ENCODE measurements around the gene RAB20.
"Not testable (repeated sequence)": the region's sequence is repeated elsewhere in the genome, so short reads cannot be mapped to it uniquely, and the experiment has no call there.

Gene RAB20

DNA sequence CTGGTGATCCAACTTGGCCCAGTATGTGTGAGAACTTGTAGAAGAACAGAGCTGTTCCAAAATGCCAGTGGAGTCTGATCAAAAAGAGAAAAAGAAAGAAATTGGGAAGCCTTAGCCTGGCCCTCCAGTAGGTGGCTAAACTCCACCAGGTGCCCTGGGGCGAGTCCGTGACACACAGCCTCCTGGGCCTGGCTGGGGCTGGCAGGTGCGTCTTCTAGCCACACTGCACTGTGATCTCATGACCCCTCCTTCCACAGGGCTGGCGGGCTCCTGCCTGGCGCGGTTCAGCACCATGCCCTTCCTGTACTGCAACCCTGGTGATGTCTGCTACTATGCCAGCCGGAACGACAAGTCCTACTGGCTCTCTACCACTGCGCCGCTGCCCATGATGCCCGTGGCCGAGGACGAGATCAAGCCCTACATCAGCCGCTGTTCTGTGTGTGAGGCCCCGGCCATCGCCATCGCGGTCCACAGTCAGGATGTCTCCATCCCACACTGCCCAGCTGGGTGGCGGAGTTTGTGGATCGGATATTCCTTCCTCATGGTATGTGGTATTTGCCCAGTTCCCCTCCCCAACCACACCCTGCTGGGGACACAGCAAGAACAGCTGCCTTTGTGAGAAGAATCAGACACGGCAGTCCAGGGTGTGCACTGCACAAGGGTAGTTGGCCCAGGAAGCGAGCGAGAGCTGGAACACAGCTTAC is 53.7 kb downstream of the RAB20 start:
- DNase-seq = no peak

DNA sequence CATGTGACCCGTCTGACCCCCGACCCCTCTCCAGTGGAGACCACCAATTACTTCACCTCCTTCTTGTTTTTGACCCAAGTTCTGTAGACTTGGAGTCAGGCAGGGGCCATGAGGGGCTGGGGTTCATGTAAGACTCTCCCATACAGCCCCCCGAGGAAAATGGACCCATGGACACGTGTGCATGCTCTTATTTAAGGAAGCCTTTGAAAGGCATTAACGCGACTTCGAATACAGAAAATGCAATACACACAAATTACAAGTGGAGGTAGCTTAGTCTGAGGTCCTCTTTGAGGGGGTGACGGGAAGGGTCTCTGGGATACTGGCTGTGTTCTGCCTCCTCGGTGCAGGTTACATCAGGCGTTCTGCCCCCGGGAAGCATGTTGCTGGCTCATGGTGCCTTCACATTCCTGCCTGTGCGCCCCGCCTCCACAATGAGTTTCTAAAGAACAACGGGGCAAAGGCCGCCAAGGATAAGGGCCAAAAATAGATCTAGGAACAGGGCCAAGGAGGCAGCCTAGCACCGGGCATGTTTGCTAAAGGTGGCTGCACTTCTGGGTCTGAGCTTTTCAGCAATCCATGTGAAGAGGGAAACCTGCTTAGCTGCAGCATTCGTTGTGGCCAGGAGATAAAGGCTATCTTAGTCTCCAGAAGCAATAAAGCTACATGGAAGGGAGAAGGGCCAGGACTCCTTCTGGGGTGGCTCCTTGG is 54.5 kb downstream of the RAB20 start:
- no peak for DNase-seq

DNA sequence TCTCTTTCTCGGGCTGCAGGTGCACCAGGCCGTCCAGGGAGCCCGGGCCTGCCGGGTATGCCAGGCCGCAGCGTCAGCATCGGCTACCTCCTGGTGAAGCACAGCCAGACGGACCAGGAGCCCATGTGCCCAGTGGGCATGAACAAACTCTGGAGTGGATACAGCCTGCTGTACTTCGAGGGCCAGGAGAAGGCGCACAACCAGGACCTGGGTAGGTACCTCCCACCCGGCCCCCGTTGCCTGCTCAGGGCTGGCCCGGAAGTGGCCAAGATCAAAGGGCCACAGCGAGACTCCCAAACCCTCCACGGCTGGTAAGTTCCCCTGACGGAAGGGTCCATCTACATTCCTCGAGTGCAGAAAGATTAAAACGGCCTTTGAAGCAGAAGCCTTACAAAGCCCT is 55.1 kb downstream of the RAB20 start:
- DNase-seq = no peak

DNA sequence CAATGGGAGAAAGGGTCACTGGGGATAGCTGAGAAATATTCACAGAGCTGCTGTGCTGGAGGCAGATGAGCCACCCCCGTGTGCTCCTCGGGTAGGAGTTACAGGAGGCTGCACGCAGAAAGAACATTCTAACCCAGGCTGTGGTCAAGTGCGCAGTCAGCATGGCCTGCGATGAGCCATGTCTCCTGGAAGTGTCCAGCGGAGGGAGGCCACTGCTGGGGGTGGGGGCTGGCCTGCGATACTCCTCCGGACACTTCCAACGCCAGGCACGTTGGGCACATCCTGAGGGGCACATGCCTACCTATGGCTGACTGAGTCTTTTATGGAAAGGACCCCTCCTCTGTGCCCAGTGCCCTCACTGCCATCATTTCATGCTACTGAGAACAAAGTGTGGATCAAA is 55.9 kb downstream of the RAB20 start:
- DNase-seq = no peak

DNA sequence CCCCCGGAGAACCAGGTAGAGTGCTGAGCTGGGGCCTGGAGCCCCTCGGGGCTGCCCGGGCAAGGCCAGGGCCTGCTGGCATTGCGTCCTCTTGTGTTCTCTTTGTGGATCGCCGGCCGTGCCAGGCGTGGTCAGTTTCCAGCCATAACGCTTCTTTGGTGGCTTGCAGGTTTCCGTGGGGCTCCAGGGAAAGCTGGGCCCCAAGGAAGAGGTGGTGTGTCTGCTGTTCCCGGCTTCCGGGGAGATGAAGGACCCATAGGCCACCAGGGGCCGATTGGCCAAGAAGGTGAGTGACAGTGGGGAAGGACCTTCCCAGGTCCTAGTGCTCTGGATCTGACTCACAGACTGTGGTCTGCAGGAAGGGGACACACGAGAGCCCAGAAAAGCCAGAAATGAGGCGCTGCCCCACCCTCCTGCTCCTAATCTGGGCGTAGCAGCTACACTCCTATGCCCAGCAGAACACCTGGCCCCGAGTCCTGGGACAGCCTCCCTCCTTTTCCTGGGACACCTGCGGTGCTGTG is 57.5 kb downstream of the RAB20 start:
- no peak for DNase-seq

DNA sequence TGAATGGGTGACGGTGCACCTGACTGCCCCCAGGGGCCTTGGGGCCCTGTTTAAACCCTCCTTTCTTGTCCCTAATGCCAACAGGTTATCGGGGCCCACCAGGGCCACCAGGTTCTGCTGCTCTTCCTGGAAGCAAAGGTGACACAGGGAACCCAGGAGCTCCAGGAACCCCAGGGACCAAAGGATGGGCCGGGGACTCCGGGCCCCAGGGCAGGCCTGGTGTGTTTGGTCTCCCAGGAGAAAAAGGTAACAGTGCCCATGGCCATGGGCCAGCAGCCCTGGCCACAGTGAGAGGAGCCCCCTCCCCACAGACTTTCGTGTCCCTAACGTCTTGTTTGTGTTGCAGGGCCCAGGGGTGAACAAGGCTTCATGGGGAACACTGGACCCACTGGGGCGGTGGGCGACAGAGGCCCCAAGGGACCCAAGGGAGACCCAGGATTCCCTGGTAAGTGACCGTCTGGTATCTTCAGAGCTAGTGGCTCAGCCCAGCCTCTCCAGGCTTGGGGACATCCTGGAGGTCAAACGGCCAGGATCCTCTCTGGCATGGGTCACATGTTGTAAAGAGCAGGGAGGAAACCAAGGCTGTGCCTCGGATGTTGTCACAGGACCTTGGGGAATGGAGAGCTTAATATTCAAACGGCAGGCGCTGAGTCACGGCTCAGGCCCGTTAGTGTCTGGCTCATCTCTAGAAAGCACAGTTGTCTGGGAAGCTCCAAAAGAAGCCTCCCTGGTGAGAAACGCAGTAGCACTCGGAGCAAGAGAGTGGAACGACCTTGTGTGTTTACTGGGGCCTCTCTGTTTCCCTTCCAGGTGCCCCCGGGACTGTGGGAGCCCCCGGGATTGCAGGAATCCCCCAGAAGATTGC is 58.3 kb downstream of the RAB20 start:
- DNase-seq = no peak

DNA sequence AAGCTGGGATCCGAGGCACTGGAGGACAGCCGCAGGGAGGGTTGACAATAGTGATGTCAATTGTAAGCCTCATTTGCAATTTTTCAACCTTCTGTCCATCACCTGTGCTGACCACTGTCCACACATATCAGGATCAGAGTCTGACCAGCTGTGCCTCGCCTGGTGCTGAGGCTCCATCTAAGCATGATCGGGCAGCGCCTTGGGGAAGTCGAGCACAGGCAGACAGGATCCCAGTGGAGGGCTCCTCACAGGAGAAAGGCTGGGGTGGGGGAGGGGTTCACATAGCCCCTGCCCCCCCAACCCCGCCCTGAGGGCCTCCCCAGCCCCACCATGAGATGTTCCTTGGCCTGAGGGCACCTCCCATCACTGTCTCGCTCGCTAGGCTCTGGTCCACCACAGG is 60.3 kb downstream of the RAB20 start:
- DNase-seq = no peak

DNA sequence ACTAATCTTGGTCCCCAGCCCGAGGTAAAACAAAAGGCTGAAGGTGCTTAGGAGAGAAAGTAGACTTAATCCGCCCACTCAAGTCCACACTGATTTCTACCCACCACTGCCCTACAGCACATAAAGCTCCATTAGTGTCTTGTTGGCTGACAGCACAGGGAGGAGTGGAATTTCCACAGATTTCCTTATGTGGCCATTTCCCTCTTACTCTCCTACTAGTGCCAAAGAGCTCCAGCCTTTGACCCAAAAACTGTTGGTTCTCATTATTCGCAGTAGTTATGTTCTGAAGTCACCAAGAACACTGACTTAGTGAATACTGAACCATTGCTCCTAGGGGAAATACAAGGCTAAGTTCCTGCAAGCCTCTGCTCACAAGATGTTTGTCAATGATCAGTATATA is 61.2 kb downstream of the RAB20 start:
- no peak for DNase-seq

DNA sequence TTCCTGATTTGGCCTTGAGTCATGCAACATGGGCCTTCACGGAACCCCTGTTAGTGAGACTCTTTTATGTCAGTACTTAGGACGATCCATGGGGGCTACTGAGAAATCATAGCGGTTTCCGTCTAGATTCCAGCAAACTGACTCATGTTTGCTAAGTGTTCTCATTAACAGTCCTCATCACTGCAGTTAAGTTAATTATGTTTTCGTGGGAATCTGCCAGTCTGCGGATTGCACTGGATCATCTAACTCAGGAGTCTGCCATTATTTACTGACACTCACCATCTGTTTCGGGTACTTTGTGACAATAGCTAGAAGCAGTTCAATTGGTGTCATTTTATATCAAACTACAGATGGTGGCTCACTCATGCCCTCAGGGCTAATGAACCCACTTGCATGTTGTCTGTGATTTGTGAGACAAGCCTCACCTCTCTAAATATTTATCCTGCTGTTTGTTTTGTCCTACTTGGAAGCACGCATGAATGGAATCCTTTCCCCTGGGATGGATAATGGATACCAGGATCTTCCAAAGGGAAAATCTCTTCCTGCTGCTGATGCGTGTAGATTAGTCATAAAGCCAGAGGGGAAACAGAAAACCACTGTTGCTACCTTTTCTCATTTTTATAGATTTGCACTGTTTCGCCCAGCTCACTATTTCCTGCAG is 61.8 kb downstream of the RAB20 start:
- peak; percentile 64 for DNase-seq

DNA sequence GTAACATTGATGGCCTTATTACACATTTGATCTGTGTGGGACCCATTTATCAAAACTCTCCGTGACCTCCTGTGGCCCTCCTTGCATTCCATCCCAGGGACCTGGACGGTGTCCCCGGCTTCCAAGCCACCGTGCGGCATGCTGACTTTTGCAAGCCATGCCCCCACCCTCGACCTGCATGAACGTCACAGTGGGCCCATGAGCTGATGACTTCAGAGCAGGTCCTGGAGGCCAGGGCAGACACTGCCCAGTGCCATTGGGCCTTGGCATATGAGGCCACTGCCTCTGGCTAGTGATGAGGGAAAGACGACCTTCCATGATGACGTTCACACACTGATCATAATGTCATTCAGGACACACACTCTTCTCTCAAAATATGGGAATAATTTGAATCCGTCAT is 62.8 kb downstream of the RAB20 start:
- no peak for DNase-seq

DNA sequence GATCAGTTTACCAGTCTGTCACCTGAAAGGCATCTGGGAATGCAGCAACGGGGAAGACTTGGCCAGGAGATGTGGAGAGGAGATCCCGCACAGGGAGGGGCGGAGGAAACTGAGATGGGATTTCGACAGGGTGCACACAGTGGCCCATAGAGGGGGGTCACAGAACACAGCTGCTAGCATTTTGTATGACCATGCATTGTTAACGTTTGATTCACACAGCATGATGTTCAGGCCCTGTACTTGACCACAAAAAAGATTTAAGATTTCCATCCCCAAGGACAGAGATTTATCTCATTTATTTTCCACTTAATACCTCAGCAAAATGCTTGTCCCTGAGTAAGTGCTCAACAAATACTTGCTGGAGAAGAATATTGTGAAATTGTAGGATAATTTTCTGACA is 63.2 kb downstream of the RAB20 start:
- DNase-seq = no peak

DNA sequence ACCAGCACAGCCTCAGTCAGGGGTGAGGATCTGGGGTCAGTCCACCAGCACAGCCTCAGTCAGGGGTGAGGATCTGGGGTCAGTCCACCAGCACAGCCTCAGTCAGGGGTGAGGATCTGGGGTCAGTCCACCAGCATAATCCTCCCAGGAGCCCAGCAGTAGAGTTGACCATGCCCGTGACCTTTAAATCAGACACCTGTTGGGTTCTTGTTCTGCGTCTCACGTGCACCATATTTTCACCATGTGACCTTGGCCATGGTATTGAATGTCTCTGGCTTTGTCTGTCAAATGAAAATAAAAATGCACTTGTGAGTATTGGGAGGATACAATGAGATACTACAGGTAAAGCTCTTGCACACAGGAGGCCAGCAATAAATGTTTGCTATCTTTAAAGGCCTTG is 63.6 kb downstream of the RAB20 start:
- not testable (repeated sequence) for DNase-seq

DNA sequence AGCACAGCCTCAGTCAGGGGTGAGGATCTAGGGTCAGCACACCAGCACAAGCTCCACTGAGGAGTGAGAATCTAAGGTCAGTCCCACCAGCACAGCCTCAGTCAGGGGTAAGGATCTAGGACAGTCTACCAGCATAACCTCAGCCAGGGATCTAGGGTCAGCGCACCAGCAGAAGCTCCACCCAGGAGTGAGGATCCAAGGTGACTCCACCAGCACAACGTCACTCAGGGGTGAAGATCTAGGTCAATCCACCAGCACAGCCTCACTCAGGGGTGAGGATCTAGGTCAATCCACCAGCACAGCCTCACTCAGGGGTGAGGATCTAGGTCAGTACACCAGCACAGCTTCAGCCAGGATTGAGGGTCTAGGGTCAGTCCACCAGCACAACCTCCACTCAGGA is 64.5 kb downstream of the RAB20 start:
- DNase-seq = no peak

DNA sequence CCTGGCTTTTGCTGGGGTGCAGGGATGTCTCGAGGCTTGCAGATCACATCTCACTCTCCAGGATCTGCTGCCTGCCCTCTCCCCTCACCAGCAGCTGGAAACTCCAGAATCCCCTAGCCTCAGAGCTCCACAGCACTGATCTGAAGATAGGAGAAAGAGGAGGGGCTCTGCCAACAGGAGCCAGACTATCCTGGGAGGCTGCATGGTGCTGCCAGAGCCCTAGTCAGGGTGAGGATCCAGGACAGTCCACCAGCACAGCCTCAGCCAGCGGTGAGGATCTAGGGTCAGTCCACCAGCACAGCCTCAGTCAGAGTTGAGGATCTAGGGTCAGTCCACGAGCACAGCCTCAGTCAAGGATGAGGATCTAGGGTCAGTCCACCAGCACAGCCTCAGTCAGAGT is 65.2 kb downstream of the RAB20 start:
- no peak for DNase-seq

DNA sequence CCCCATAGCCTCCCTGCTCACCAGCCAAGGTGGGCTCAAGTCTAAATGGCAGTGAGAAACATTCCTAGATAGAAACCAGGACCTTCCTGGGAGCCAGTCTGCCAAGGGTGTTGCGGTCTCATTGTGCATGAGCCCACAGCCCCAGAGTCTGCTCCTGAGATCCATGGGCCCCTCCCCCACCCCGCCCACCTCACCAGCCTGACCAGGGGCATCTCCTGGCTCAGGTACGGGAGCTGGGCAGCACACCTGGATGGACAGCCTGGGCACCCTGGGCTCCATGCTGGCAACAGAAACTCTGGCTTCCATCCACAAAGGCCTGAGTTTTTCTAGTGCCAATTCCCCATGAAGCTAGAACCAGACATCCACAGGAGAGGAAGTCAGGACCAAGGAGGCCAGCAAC is 65.6 kb downstream of the RAB20 start:
- no peak for DNase-seq

DNA sequence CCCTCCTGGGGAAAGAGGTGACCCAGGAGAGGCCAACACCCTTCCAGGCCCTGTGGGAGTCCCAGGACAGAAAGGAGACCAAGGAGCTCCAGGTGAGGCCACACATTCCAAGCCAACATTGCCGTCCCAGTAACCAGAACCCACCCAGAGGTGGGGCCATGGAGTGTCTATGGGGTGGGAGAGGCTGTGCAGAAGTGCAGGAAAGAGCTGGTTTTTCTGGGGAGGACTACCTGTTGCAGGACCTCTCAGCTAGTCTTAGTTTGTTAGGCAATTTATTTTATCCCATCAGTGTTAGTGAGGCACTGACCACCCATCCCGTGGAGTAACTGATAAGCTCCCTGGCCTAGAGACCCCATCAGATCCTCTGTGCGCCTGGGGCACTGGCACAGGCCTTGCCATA is 66.1 kb downstream of the RAB20 start:
- no peak for DNase-seq

DNA sequence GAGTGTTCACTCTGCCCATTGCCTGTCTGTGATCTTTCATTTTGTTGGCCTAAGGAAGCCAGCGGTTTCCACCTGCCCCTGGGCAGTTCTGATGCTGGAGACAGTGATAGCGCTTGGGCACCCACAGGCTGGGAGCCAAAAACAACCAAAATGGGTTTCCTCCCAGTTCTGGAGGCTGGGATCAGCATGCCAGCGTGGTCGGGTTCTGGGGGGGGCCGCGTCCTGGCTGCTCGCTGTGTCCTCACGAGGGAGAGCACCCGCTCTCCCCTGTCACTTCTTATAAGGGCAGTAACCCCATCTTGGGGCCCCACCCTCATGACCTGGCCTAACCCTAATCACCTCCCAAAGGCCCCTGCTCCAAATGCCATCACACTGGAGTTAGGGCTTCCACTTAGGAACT is 67.9 kb downstream of the RAB20 start:
- no peak for DNase-seq

DNA sequence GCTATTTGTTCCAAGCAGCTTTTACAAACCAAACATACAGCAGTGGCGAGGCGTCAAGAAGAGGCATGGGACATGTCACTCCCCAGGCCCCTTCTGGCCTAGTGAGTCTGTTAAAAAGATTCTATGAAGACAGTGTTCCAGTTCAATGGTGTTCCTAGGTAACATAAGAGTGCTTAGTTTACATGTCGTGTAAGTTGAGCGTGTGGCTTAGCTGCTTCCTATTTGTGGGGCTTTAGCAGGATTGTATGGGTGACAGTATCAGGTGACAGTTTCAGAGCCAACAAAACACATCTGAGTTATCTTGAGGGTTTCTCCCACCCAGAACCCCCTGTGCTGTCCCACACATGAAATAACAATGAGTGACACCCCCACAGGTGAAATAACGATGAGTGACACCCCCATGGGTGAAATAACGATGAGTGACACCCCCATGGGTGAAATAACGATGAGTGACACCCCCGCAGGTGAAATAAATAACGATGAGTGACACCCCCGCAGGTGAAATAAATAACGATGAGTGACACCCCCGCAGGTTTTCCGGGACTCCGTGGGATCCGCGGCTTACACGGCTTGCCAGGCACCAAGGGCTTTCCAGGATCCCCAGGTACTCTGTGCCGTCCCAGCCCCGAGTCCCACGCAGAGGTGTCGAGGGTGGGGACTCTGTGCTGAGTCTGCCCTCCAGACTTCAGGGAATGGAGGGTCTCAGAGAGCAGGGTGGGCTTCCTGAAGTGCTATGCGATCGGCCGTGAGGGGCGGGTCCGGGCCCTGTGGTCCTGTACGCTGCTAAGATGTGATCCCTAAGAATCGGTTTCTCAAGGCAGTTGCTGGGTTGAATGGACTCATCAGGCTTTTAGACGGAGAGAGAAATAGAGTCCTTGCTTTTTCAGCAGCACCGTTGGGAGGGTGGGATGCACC is 68.6 kb downstream of the RAB20 start:
- no peak for DNase-seq

DNA sequence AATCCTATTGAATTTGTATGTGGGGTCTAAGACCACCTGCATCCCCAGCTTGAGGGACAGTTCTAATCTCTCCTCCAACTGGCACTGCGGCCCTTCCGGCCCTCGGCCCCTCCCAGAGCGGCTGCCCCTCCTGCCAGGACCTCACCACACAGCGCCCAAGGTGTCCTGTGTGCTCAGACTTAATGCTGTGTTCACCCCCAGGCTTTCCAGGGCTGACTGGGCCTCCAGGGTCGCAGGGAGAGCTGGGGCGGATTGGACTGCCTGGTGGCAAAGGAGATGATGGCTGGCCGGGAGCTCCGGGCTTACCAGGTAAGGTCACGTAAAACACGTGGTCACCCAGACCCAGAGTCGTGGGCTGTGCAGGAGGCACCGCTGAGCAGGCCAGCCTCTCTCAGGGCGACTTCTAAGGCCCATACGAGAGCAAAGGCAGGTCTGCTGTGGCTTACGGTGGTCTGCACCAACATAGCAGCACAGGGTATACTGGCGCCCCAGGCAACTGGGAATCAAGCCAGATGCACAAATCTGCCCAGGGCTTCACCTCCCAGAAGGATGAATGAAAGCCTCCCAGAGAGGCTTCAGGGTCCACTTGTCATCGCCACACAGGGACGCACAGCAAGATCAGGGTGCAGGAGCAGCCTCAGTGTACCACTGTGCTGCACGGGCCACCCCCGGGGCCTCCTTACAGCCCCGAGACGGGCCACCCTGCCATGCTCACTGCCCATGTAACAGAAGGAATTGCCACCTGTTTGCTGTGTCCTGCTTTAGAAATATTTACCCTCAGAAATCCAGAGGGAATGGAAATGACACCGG is 69.4 kb downstream of the RAB20 start:
- no peak for DNase-seq

DNA sequence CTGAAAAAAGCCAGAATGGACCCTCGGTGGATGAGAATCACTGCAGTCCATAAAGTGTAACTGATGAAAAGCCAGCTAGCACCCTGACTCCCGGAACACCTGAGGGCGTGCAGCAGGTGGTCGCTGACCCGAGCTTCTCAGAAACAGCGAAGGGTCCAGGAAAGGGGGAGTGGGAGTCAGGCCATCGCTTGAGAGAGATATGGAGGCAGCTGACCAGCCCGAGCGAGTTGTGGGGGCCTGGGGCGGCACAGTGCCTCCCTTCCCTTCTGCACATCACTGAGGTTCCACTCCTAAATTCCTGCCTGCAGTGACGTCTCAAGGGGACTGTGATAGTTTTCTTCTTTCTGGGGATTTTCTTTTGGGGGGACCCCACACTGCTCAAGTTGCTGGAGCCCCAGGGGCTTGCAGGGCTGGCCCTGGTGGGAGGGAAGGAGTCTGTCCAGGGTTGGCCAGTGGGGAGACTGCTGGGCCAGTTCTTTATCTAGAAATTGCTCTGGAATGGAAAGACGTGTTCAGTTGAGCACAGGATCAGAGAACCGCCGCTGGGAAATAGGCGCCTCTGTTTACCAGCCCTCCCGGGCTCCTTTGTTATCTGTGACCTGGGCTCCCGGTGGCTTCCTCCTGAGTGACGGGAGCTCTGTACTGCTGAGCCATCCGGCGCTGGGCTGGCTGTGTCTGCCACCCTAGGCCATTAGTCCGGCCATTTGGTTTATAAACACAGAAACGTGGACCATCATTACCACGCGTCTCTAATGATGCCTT is 71.3 kb downstream of the RAB20 start:
- no peak for DNase-seq
